HUDEP-2 (cell line): ENCODE results near the gene SAMD3.
"Not testable (repeated sequence)": the region's sequence is repeated elsewhere in the genome, so short reads cannot be mapped to it uniquely, and the experiment has no call there.

Experiments used
- DNase-seq, 76 experiments: peaks; one replicate each; lab custom pipeline; 2025; ENCODE audit not compliant: unreplicated experiment in 76 of 76; lab: John Stamatoyannopoulos, UW

The SAMD3 gene

DNA sequence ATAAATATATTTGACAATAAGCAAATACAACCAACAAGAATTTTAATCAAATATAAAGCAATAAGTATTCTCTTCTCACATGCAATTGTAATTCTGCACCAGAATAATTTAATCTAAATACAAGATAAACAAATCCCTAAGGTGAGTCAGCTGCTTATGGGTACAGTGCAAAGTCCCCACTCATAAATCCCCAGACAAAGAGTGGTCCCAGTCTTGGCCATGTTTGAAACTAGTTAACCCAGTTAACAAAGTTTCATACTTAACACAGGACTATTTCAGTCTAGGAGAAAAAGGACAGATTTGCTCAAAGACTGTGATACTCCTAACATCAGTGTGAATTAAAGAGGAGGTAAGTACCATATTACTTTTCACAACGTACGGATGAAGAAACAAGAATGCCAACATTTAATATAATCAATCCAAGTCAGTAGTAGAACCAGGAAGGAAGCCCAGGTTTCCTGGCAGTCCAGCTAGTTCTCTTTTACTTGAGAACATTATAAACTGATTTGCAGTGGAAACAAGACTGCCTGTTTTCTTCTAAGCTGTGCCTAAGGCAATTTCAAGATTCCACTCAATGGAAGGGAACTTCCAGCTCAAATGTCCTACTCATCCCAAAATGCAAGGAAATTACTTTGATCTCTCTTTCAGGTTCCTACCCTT lies 10.4 kb downstream of the SAMD3 start:
- DNase-seq = no peak

DNA sequence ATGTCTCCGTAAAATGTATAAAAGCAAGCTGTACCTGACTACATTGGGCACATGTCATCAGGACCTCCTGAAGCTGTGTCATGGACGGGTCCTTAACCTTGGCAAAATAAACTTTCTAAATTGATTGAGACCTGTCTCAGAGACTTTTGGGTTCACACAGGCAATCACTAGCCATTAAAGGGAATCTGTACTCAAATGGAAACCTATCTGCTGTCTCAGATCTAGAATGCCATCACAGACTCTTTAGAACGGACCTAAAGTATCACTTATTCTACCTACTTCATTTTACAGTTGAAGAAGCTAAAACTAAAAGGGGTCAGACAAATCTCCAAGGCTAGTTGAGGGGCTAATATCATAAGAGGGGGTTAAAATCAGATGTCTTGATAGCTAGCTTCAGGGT lies 11.1 kb downstream of the SAMD3 start:
- DNase-seq = no peak

DNA sequence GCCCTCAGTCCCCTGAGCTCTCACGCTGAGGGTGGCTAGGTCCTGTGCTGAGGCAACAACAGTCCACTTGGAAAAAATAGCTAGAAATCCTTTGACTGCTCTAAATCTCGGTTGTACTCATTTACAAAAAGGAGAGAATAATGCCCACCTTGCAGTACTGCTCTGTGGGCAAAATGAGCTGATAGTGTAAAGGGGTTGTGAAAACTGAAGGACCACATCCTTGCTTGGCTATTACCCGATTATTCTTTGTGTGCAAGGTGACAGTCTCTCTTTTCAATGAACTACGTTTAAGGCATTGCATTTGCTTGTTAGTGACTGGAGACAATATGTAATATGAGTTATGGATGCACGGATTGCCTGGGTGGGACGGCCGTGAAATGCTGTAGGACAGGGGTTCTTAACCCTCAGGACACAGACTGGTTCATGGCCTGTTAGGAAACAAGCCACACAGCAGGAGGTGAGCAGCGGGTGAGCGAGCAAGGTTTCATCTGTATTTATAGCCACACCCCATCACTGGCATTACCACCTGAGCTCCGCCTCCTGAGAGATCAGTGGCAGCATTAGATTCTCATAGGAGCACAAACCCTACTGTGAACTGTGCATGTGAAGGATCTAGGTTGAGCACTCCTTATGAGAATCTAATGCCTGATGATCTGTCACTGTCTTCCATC lies 14.6 kb downstream of the SAMD3 start:
- no peak for DNase-seq

DNA sequence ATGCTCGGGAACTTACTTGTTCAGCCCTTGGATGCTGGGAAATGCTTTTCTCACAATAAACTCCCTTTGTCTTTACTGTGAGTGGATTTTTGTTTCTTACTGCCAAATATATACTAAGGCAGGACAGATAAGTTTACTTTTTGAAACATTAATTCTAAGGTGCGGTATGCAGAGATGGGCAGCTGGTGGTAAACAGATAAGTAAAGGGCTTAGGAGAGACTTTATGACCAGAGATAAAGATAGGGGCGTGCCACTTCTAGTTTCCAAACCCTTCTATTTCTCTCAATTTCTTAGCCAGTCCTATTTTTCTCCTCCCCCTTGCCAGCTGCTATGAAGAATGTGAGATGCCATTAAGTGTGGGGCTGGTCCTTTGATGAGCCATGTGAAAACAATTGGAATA lies 16.3 kb downstream of the SAMD3 start:
- DNase-seq = peak in 60 of 76 experiments; percentile 7 to 91 (median 49)

DNA sequence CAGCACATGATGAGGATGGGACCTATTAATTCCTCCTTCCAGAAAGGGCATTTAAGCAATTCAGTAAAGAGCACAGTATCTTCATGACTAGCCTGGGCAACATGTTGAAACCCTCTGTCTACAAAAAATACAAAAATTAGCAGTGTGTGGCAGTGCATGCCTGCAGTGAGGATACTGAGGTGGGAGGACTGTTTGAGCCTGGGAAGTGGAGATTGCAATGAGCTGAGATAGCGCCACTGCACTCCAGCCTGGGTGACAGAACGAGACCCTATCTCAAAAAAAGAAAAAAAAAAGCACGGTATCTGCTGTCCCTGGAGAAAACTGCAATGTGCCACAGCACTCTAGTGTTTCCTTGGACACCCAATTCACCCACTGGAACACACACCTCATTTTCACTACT lies 18.4 kb downstream of the SAMD3 start:
- peak in 66 of 76 experiments; percentile 12 to 86 (median 50) for DNase-seq

DNA sequence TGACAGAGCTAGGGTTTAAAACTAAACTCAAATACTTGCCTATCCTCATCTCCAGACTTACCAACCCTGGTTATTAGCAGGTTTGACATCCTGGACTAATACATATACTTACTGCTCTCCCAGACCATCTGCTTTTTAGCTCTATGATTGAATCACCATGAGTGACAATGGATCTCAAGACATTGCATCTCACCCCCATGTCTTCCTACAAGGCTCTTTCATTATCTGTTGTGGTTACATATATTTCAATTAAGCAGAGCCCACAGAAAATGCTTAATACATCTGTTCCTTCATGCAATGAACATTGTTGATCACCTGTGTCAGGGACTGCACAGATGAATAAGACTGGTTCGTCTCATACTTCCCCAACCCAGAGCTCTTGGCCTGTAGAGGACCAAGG lies 19.4 kb downstream of the SAMD3 start:
- DNase-seq = no peak

DNA sequence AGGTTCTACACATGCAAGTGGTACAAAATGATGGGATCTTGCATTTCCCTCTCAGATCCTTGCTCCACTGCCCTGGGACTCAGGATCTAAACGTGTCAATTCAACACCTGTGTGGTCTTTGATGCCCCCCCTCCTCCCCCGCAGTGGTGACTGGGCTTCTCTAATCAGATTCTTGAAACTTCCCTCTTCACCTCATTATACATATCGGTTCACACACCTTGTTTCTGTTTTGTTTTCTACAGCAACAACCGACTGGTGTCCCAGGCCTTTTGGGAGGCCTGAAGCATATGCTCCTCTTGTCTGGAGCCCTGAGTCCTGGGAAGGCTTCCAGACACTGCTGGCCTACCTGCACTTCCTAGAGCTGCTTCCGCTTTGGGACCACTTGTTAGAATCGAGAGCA lies 20.0 kb downstream of the SAMD3 start:
- no peak for DNase-seq

DNA sequence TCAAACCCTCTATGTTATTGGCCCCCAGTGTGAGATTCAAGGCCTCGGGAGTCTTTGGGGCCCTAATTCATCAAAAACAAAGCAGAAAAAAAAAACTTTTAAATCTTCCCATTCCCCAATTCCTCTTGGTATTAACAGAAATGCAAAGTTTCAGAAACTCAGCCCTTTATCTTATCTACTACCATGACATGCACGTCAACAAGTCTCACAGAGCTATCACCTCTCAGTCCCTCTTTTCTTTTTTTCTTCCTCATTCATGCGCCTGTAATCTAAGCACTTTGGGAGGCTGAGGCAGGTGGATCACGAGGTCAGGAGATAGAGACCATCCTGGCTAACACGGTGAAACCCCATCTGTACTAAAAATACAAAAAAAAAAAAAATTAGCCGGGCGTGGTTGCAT lies 22.7 kb downstream of the SAMD3 start:
- no peak for DNase-seq

DNA sequence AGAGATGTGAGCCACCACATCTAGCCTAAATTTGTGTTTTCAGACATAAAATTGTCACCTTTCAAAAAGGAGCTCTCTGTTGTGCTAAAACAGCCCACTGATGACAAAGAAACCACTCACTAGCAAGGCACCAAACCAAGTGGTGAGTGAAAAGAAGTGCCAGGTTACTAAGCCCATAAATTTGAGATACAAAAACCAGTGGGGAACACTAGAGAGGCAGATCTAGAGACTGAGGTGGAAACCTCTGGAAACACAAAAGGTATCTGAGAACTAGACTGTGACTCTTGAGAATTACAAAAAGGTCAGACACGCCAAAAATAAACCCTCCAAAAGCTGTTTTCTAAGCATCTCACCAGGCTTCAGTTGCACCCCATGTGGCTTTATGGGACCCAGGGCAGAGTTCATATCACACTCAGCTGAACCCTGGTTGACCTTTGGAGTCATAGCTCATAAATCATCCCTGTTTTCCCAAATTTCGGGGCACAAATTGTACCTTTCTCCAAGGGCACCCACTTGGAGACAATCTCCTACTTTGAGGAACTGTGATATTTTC lies 24.2 kb downstream of the SAMD3 start:
- DNase-seq = no peak

DNA sequence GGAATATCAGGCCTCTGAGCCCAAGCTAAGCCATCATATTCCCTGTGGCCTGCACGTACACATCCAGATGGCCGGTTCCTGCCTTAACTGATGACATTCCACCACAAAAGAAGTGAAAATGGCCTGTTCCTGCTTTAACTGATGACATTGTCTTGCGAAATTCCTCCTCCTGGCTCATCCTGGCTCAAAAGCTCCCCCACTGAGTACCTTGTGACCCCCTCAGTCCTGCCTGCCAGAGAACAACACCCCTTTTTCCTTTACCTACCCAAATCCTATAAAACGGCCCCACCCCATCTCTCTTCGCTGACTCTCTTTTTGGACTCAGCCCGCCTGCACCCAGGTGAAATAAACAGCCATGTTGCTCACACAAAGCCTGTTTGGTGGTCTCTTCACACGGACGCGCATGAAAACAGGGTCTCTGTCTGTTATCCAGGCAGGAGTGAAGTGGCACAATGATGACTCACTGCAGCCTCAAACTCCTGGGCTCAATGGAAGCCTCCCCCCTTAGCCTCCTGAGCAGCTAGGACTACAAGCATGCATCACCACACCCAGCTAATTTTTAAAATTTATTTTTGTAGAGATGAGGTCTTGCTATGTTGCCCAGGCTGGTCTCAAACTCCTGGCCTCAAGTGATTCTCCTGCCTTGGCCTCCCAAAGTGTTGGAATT lies 24.8 kb downstream of the SAMD3 start:
- DNase-seq = not testable (repeated sequence)

DNA sequence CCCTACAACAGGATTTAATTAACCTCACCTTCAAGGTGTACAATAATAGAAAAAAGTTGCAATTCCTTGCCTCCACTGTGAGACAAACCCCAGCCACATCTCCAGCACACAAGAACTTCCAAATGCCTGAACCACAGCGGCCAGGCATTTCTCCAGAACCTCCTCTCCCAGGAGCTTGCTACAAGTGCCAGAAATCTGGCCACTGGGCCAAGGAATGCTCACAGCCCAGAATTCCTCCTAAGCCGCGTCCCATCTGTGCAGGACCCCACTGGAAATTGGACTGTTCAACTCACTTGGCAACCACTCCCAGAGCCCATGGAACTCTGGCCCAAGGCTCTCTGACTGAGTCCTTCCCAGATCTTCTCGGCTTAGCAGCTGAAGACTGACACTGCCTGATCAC lies 28.3 kb downstream of the SAMD3 start:
- DNase-seq = not testable (repeated sequence)

DNA sequence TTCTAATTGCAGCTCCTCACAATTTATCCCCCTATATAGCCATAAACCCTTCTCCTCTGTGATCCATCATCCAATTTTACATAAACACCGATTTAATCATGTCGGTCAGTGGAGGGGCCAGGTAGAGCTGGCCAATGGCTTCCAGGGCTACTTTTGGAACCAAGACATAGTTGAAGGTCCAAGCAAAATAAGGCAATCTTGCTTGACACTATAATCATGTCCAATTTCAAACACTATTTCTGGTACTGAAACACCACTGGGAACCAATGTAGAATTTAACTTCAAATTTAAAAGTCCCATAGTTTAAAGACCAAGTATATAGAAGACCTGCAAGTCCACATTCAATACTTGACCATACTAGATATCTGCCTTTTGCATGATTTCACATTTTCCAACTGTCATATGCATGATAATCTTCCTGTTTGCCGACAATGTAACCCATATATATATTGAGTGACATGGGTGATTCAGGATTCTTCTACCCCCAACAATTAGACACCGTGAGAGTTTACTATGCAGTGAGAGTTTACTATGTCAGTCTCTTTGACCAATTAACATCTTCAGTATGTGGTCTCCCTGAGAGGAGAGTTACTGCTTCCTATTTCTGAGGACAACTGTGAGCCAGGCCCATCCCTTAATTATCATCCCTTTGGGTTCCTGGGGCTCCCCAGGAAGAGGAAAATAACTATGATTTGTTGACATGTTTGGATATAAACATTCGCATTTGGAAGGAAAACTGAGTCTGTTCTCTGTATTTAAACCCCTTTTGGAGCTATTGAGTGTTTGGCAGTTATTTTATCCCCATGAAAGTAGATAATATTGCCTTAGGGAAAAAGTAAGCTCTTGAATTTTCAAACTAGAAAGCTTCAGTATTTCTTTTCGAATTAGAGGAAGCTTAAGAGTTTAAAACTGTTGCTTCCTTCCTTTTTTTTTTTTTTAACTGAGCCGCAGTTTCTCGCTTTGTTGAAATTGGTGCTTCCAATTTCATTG lies 31.8 kb downstream of the SAMD3 start:
- DNase-seq = no peak

DNA sequence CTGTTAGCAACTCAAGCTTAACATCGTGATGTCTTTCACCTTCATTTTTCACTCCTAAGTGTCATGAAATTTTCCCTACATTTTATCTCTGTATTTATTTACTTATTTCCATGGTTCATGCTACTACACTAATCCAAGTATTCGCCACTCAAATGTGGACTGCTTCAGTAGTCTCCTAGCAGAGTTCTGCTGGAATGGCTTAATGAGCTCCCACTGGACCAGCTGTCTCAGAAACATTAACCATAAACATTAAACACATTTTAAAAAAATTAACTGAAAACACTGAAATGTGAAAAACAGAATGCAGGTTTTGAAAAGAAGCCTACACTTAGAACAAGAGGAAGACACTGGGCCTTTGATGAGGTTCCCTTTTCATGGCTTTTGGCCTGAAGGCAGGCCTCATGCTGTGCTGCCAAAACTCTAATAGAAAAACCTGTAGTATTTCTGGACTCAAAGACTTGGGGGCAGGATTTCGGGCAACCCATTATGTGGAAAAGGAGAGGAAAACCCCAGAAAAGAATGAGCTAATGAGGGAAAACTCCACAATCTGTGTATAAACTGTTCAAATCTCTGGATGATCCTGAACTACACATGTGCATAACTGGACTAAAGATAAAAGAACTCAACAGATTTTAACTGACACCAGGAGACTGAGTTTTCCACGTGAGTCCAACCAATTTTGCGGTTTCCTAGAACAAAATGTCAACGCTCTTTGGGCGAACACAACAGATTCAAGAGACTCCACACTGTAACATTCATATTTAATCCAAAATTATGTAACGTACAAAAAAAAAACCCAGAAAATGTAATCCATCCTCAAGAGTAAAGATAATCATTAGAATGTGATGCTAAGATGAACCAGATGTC lies 33.0 kb downstream of the SAMD3 start:
- no peak for DNase-seq

DNA sequence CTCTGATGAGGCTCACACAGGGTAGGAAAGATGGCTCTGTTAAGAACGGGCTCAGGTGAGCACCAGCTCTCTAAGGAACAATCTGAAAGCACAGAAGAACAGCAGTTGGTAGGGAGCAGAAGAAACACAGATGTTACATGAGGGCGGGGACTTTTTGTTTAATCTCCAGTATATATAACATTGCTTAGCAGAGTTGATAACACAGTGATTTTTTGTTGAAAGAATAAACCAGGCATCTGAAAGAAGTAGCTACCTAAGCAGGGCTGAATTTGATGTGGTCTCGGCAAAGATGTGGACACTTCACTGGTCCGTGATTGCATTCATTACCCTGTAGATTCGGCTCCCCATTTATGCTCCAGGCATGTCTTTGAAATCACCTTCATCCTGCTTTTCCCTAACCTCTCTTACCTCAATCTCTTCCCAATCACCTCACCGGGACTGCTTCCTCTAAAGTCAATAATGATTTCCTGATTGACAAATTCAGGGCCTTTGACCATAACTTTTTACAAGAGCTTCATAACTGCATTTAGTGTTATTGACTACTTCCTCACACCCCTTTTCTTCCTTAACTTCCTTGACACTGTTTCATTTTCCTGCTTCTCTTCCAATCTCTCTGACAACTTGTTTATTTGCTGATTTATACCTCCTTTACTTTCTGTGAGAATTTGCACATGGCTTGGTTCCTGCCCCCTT lies 34.4 kb downstream of the SAMD3 start:
- no peak for DNase-seq

DNA sequence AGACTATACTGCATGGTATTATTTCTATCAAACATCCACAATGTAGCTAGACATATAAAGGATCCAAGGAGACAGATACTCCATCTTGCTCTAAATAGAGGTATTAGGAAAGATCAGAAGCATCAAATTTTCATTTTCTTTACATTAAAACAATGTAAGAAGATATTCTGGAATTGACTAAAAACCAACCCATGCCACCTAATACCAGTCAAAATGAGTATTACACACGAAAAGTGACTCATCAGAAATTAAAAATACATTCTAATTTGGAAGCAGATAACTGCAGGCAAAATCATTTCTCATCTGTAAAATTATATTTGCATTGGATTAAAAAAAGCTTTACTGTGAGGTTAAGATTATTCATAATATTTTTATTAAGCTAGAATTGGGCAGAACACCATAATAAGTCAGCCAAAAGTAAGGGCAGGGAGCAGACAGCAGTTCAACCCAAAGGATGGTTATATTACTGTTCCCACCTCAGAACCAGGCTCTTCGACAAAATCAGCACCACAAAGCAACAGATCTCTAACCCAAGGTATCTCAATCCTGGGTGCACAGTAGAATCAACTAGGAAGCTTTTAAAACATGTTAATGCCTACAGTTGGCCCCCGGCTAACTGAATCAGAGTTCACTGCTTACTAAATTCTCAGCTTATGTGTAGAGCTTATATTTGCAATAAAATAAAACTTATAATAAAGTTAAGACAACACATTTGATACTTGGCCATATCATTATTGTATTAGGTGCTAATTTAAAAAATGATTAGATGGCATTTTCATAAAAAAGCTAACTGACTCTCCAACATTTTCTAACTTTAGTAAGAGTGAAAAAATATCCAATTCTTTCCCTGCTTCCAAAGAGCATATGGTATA lies 35.2 kb downstream of the SAMD3 start:
- DNase-seq = no peak

DNA sequence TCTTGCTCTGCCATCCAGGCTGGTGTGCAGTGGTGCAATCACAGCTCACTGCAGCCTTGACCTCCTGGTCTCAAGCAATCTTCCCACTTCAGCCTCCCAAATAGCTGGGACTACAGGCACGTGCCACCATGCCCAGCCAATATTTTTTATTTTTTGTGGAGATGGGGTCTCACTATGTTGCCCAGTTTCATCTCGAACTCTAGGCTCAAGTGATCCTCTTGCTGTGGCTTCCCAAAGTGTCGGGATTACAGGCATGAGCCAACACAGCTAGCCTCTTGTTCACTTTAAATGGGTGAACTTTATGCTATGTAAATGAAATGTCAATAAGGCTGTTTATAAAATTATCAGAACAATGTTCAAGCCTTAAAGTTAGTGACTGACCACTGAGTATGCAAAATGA lies 37.1 kb downstream of the SAMD3 start:
- DNase-seq = no peak

DNA sequence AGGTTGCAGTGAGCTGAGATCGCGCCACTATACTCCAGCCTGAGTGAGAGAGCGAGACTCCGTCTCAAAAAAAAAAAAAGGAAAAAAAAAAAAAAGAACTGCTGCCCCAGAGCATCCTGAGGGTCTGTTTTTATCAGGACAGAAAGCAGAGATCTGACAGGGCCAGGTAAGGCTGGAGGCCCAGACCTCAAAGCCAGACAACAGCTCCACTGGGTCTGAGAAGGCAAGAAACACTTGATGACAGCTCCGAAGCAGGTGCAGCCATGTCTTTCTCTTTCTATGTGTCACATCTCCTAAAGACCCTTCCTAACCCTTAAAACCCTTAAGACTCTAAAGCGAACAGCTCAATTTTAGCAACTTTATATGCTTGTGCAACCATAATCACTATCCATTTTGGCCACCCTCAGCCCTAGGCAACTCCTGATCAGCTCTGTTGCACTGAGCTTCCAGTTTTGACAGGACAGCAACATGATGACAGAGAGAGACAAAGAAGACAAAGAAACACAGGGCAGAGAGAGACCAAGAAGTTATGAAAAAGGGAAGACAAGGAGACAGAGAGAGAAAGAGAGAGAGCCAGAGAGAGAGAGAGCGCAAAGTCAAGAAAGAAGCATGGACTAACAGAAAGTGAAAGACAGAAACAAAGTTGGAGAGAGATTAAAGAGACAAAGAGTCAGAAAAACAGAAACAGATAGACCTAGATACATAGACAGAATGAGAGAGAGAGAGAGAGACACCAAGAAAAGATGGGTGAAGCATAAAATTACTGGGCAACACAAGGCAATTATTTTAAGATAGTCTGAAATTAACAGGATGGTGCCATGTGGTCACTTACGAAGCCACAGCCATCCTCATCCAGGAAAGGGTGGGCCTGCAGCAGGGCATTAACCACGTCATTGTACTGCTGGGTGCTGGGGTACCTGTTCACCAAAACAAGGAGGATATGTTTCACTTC lies 39.2 kb downstream of the SAMD3 start:
- no peak for DNase-seq
